Measurements from ENCODE around the gene ATRNL1.

The ATRNL1 gene

DNA sequence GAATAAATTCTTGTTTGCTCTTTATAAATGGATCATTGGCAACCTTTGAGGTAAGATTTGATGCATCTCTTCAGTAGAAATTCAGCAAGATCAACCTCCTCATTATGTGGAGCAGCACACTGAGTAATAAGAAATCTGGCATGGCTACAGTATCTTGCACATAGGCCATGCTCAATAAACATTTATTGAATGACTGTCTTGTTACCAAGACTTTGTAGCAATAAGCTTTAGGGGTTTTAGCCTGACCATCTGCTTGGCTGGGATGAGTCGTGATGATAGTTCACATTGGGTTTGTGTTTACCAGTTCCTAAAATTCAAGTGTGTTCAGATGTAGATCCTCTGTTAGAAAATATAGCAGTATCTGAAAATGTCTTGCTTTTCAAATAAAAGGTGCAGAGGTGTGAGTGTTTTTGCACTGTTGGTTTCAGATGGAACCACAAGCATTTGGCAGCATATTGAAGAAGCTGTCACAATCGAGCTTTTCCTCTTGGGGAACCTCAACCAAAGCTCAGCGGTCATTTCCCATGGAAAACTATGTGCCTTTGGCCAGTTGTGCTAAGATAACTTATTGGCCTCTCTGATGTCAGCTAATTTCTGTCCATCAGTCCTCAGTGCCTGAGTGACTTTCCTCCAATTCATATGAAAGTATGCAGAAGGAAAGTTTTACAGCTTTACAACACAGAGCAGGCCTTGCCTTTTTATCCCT is 737.3 kb downstream of the ATRNL1 start:
- Histone ChIP-seq H3K9me3 (ENCODE audit: control insufficient read depth, insufficient read depth, low read length) (peaks cover 8% of the 10 kb centered on the region; the same call in 1 of the 2 replicates), H3K4me1 (ENCODE audit: insufficient read depth, low read length) (no peaks in the 10 kb centered on the region), H3K36me3 (ENCODE audit: insufficient read depth, low read length) (no peaks in the 10 kb centered on the region), H3K9ac (ENCODE audit: low read depth, low read length) (no peak overlapping the region)

DNA sequence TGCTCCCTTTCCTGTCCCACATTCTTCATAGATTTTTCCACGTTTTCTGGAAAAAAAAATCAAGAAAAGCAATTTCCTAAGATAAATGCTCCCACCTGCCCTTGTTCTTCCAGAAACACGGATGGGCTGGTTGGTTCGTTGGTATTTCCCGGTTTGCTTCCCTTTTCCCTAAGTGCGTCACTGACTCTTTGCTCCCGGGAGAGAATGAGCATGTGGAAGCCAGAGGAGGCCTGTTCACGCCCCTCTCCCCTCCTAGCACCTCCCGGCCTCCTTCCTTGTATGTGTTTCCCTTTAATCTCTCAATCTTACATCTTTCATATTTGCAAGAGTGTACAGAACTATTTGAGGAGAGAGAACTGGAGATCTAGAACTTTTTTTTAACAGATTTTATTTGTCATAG is 737.9 kb downstream of the ATRNL1 start:
- Histone ChIP-seq H3K4me1 (ENCODE audit: insufficient read depth, low read length) (no peaks in the 10 kb centered on the region), H3K9ac (ENCODE audit: low read depth, low read length) (no peak overlapping the region), H3K36me3 (ENCODE audit: insufficient read depth, low read length) (no peaks in the 10 kb centered on the region), H3K9me3 (ENCODE audit: control insufficient read depth, insufficient read depth, low read length) (peaks cover 8% of the 10 kb centered on the region; the same call in 1 of the 2 replicates)

DNA sequence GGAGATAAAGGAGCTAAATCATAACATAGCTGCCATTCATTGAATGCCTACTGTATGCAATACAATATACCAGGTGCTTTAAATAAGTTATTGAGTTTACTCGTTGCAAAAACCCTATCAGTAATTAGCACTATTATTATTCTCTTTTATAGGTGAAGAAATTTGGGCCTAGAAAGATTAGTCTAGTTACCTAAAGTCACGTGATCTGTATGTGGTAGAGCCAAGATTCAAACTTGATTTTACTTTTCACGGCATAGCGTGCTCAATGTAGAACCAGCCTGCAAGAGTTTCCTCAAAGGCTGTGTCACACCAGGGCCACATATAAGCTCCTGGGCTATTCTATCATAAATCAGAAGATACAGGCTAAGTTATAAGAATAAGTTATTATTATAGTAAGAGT is 740.0 kb downstream of the ATRNL1 start:
- Histone ChIP-seq H3K36me3 (ENCODE audit: insufficient read depth, low read length) (no peaks in the 10 kb centered on the region), H3K9me3 (ENCODE audit: control insufficient read depth, insufficient read depth, low read length) (no peaks in the 10 kb centered on the region), H3K9ac (ENCODE audit: low read depth, low read length) (no peak overlapping the region), H3K4me1 (ENCODE audit: insufficient read depth, low read length) (no peaks in the 10 kb centered on the region)

DNA sequence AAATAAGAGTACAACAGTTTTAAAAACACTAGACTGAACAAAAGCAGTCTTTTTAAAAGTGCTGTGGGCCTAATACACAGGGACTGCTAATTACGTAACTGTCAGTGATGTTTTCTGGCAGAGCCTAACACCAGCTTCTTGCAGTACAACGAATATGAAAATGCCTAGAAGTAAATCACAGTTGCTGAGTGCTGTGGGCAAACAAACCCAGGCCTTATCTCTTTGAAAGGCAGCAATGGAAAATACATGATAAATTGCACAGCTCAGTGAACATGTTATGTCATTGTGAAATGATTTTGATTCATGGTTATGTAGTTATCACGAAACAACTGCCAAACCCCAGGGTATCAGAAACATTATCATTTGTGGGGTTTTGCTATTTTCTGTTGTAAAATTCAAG is 751.4 kb downstream of the ATRNL1 start:
- no peaks in the 10 kb centered on the region for H3K36me3 ChIP-seq (ENCODE audit: insufficient read depth, low read length)
- H3K9ac ChIP-seq (ENCODE audit: low read depth, low read length), result no peak overlapping the region
- H3K4me1 ChIP-seq (ENCODE audit: insufficient read depth, low read length), result no peaks in the 10 kb centered on the region
- H3K9me3 ChIP-seq (ENCODE audit: control insufficient read depth, insufficient read depth, low read length), result no peaks in the 10 kb centered on the region

DNA sequence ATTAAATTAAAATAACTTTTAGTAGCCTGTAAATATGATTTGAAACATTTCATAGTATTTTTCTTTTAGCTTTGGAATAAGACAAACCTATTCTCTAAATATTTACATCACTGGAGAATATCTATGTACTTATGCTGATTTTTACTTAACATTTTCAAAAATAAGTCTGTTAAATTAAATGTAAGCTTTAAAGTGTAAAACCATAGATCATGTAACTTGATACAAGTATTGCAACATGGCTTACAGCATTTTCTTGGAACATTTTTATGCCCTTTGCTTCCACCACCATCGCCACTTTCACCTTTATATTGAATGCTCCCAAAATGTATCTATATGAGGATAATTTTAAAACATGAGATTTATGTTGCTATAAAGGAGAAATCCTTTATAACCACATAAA is 752.8 kb downstream of the ATRNL1 start:
- no peak overlapping the region for H3K9ac ChIP-seq (ENCODE audit: low read depth, low read length)
- no peaks in the 10 kb centered on the region for H3K4me1 ChIP-seq (ENCODE audit: insufficient read depth, low read length)
- no peaks in the 10 kb centered on the region for H3K36me3 ChIP-seq (ENCODE audit: insufficient read depth, low read length)
- no peaks in the 10 kb centered on the region for H3K9me3 ChIP-seq (ENCODE audit: control insufficient read depth, insufficient read depth, low read length)

DNA sequence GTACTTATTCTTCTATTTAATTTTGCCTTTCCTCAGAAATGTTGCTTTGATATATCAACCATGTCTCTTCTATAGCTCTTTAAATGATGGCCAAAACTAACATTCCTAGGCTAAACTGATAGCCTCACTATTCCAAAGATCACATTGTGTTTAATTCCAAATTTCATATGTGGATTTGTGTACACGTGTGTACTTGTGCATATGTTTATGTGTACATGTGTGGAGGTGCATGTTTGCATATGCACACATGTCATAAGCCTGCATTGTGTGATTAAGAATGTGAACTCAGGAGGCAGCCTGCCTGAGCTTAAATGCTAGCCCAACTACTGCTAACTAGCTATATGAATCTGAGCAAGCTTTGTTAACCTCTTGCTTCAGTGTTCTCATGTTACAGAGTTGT is 753.4 kb downstream of the ATRNL1 start:
- H3K36me3 ChIP-seq (ENCODE audit: insufficient read depth, low read length), result no peaks in the 10 kb centered on the region
- no peaks in the 10 kb centered on the region for H3K9me3 ChIP-seq (ENCODE audit: control insufficient read depth, insufficient read depth, low read length)
- H3K9ac ChIP-seq (ENCODE audit: low read depth, low read length), result no peak overlapping the region
- H3K4me1 ChIP-seq (ENCODE audit: insufficient read depth, low read length), result no peaks in the 10 kb centered on the region

DNA sequence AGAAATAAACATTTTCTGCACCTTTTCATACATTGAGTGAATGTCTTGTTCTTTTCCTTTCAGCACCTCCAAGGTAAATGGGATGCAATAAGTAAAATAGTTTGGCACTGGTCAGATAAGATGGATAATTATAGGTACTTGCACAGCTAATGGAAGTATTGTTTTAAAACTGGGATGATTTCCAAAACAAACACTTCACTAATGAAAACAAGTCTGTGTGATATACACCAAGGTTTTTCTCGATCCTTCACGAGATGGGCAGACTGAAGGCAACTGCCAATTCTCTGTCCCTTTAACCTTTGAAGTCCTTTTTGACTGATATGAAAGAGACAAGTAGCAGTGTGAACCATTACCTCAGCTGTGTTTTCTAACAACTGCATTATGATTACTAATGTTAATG is 756.0 kb downstream of the ATRNL1 start:
- Histone ChIP-seq H3K9me3 (ENCODE audit: control insufficient read depth, insufficient read depth, low read length) (no peaks in the 10 kb centered on the region), H3K4me1 (ENCODE audit: insufficient read depth, low read length) (no peaks in the 10 kb centered on the region), H3K9ac (ENCODE audit: low read depth, low read length) (no peak overlapping the region), H3K36me3 (ENCODE audit: insufficient read depth, low read length) (no peaks in the 10 kb centered on the region)

DNA sequence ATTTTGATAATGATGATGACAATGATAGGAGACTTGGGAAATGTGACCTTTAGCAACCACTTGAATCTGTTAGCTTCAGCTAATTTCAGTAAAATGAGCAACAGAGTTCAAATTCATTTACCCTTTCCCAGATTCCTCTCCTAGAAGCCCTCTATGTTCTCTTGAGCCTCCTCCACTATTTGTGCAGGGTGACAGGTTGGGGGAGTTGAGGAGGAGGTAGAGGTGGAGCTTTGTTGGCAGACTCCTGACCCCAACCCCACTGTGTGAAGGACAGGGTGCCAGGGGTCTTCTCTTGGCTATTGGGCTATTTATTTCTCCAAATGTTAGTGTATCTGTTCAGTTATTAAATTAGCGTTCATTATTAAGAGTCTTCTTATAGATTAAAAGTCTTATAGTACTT is 757.5 kb downstream of the ATRNL1 start:
- no peaks in the 10 kb centered on the region for H3K9me3 ChIP-seq (ENCODE audit: control insufficient read depth, insufficient read depth, low read length)
- no peaks in the 10 kb centered on the region for H3K36me3 ChIP-seq (ENCODE audit: insufficient read depth, low read length)
- no peak overlapping the region for H3K9ac ChIP-seq (ENCODE audit: low read depth, low read length)
- H3K4me1 ChIP-seq (ENCODE audit: insufficient read depth, low read length), result no peaks in the 10 kb centered on the region

DNA sequence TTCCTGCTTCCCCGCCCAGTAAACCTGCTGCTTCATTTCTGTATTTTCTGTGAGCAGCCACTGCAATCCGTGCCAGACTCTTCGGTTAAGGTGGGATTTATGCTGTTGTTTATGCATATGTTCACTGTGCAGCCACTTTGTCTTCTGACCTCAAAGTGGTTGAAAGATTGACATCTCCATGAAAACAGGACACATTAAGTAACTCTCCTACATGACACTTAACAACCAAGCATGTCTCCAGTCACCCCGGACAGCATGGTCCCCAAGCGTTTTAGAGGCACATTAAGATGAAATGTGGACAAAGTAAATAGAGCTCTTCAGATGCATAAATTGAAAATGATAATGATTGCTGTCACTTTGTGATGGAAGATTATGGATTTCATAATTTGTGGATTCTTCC is 758.5 kb downstream of the ATRNL1 start:
- Histone ChIP-seq H3K4me1 (ENCODE audit: insufficient read depth, low read length) (no peaks in the 10 kb centered on the region; the same call in 1 of the 2 replicates), H3K9ac (ENCODE audit: low read depth, low read length) (no peak overlapping the region), H3K36me3 (ENCODE audit: insufficient read depth, low read length) (no peaks in the 10 kb centered on the region), H3K9me3 (ENCODE audit: control insufficient read depth, insufficient read depth, low read length) (no peaks in the 10 kb centered on the region)

DNA sequence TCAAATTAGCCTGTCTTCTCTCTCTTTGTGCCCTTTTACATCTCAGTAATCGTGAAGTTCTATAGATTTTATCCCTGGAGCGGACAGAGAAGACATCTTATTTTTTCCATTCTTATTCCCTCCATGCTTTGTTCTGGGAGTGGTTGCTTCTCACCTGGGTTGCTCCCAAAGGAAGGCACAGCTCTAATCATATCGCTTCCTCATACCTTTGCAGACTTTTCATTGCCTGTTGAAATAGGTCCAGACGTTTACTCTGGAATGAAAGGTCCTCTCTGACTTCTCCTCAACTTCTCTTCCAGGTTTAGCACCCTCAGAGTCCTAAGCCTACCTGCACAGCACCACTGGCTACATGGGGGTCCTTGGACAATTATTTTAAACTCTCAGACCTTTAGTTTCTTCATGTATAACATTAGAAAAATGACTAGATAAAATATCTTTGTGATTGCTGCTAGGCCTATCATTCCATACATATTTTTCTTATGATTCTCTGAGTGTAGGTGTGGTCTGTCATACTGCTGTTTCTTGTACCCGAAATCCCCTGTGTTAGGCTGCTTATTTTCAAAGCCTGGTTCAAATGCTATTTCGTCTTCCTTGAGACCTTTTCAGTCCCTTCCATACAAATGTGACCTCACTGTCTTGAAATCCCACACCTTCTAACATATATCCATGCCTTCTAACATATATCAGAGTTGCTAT is 761.7 kb downstream of the ATRNL1 start:
- Histone ChIP-seq H3K9me3 (ENCODE audit: control insufficient read depth, insufficient read depth, low read length) (no peaks in the 10 kb centered on the region), H3K36me3 (ENCODE audit: insufficient read depth, low read length) (no peaks in the 10 kb centered on the region), H3K4me1 (ENCODE audit: insufficient read depth, low read length) (no peaks in the 10 kb centered on the region; the same call in 1 of the 2 replicates), H3K9ac (ENCODE audit: low read depth, low read length) (no peak overlapping the region)

DNA sequence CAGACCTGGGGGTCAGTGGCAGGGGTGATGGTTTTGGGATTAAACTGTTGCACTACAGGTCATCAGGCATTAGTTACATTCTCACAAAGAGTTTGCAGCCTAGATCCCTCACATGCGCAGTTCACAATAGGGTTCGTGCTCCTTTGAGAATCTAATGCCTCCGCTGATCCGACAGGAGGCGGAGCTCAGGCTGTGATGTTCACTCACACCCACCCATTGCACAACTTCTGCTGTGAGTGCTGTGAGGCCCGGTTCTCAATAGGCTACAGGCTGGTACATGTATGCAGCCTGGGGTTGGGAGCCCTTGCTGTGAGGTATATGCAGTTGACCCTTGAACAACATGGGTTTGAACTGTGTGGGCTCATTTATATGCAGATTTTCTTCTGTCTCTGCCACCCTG is 763.4 kb downstream of the ATRNL1 start:
- Histone ChIP-seq H3K4me1 (ENCODE audit: insufficient read depth, low read length) (no peaks in the 10 kb centered on the region; the same call in 1 of the 2 replicates), H3K9me3 (ENCODE audit: control insufficient read depth, insufficient read depth, low read length) (no peaks in the 10 kb centered on the region), H3K36me3 (ENCODE audit: insufficient read depth, low read length) (no peaks in the 10 kb centered on the region), H3K9ac (ENCODE audit: low read depth, low read length) (no peak overlapping the region)

DNA sequence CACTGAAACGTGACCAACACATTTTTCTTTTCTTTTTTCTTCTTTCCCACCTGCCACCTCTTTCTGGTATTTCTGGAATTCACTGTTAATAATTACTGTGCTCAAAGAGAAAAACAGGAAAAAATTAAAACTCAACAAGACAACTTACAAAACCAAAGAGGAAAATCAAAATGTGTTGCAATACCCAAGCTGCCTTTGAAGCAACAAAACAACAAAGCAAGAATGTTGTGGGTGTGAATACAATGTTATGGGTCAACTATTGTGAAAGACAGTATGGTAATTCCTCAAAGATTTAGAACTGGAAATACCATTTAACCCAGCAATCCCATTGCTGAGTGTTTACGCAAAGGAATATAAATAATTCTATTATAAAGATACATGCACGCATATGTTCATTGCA is 764.7 kb downstream of the ATRNL1 start:
- Histone ChIP-seq H3K9ac (ENCODE audit: low read depth, low read length) (no peak overlapping the region), H3K4me1 (ENCODE audit: insufficient read depth, low read length) (no peaks in the 10 kb centered on the region; the same call in 1 of the 2 replicates), H3K9me3 (ENCODE audit: control insufficient read depth, insufficient read depth, low read length) (no peaks in the 10 kb centered on the region), H3K36me3 (ENCODE audit: insufficient read depth, low read length) (no peaks in the 10 kb centered on the region)

DNA sequence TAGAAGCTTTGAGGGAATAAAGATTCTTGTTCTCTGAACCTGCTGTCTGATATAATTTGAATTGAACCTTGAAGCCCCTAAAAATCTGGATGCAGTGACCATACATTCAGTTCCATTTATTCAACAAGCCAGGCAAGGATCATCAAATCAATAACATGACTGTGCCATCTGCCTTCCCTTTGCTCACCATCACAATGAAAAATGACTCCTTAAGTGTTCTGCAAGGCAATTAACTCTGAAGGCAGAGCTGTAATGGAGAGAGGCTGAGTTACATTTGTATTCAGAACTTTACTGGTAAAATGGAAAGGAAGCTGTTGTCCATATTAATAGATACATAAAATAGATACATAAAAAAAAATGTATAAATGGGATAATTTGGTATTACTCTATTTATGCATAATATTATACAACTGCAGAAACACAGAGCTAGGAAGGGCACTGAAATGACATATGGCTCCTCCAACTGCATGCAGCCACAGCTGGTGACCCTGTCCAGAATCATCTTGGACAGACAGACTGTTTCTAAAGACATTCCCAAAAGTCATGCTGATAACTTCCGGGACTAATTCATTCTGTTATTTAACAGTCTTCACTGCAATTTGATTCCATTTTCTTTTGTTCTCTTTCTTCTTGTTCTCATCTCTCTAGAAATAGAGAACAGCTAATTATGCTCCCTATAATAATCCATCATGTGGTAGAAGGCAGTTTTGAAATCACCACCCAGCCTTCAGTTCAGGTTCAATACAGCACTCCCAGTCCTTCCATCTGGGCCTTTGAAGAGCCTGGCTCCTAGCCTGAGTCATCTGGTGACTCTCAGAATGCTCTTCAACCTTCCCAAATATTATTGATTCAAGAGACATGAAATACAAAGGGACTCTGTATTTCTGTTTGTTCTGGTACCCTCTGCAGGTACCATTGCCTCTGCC is 767.3 kb downstream of the ATRNL1 start:
- Histone ChIP-seq H3K9me3 (ENCODE audit: control insufficient read depth, insufficient read depth, low read length) (no peaks in the 10 kb centered on the region), H3K9ac (ENCODE audit: low read depth, low read length) (no peak overlapping the region), H3K36me3 (ENCODE audit: insufficient read depth, low read length) (no peaks in the 10 kb centered on the region), H3K4me1 (ENCODE audit: insufficient read depth, low read length) (no peaks in the 10 kb centered on the region; the same call in 1 of the 2 replicates)

DNA sequence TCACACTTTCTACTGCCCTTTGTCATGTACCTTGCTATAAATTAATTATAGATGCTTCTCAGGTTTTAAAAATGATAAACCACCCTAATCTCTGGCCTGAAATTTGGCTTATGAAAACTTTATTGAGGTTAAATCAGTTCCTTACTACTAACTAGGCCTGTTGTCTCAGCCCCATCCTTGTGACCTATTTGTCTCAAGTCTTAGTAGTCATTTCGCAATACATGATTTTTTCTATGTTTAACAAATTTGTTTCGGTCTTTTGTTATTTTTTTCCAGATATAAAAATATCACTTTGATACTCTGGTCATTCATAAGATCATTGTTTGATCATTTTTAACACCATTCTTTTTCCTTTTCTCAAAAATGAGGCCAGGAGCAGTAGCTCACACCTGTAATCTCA is 768.3 kb downstream of the ATRNL1 start:
- Histone ChIP-seq H3K9ac (ENCODE audit: low read depth, low read length) (no peak overlapping the region), H3K9me3 (ENCODE audit: control insufficient read depth, insufficient read depth, low read length) (no peaks in the 10 kb centered on the region), H3K4me1 (ENCODE audit: insufficient read depth, low read length) (no peaks in the 10 kb centered on the region; the same call in 1 of the 2 replicates), H3K36me3 (ENCODE audit: insufficient read depth, low read length) (no peaks in the 10 kb centered on the region)

Data from ES-I3 (cell line).